HFFc6 (cell line): ENCODE data around the gene OMA1. TPM values are rescaled to one million over a fixed set of nuclear protein-coding genes. Genes with fewer than 3 reads are reported as not detected.
A peak's percentile ranks its signal among the peaks of the same experiment; 100 is the strongest.

Experiments
- DNase-seq: peaks from one replicate; pipeline ENCODE4 v3.0.0-alpha.2; 2018
- H3K27ac Mint-ChIP-seq: 2 replicates; pipeline ENCODE4 v1.8.0; 2020; ENCODE audit warnings: mild to moderate bottlenecking, mixed read lengths
- H3K27me3 Mint-ChIP-seq: 2 replicates; pipeline ENCODE4 v1.8.0; 2021; ENCODE audit warnings: mild to moderate bottlenecking, moderate library complexity, mixed read lengths; ENCODE audit not compliant: insufficient read depth
- H3K36me3 Mint-ChIP-seq: 2 replicates; pipeline ENCODE4 v1.8.0; 2021; ENCODE audit warnings: low read depth, mixed read lengths
- H3K4me1 Mint-ChIP-seq: 2 replicates; pipeline ENCODE4 v1.8.0; 2020; ENCODE audit warnings: low read depth, mixed read lengths
- H3K4me3 Mint-ChIP-seq: 2 replicates; pipeline ENCODE4 v1.8.0; 2020; ENCODE audit warnings: mild to moderate bottlenecking, moderate library complexity, mixed read lengths
- H3K9me3 Mint-ChIP-seq: 2 replicates; pipeline ENCODE4 v1.8.0; 2020; ENCODE audit warnings: mild to moderate bottlenecking, mixed read lengths
- CTCF ChIP-seq: fragments of 200-600 bp; sonication (generic); IDR thresholded peaks from 2 replicates; pipeline ENCODE4 v1.5.0; 2021; ENCODE audit warnings: antibody characterized with exemption, mild to moderate bottlenecking
- total RNA-seq, 6 experiments: library from RNA; stranded (reverse); fragmentation: NEBNext Ultra II Directional; extraction: Animal tissue kit (Norgen Biotek cat#: 25700); gene quantifications; 2 replicates in 1 of 6; 3 replicates in 5 of 6; pipeline ENCODE4 v1.2.3, GENCODE V29; 2021

The OMA1 gene
- total RNA-seq, 6 experiments from 2014 or later: 10.5 to 14.8 (median 13.1) TPM

GRCh38 chr1:58529284-58529683, 17.2 kb downstream of the OMA1 start:
- no peak for DNase-seq
- Mint-ChIP-seq H3K4me1 (peaks cover 13% of the 10 kb centered on the region), H3K27me3 (no peaks in the 10 kb centered on the region), H3K27ac (no peak overlapping the region), H3K9me3 (no peaks in the 10 kb centered on the region), H3K36me3 (no peaks in the 10 kb centered on the region), H3K4me3 (no peak overlapping the region)
- no peak for TF ChIP-seq CTCF

GRCh38 chr1:58528518-58528917, 18.0 kb downstream of the OMA1 start:
- peak overlapping the region; percentile 67 for H3K27ac Mint-ChIP-seq
- no peak overlapping the region for H3K4me3 Mint-ChIP-seq
- no peak for TF ChIP-seq CTCF
- H3K4me1 Mint-ChIP-seq: peaks cover 13% of the 10 kb centered on the region
- no peaks in the 10 kb centered on the region for H3K36me3 Mint-ChIP-seq
- no peaks in the 10 kb centered on the region for H3K9me3 Mint-ChIP-seq
- DNase-seq: peak; percentile 44
- no peaks in the 10 kb centered on the region for H3K27me3 Mint-ChIP-seq

- no peak for TF ChIP-seq CTCF
- Mint-ChIP-seq H3K36me3 (no peaks in the 10 kb centered on the region), H3K27me3 (no peaks in the 10 kb centered on the region), H3K27ac (no peak overlapping the region), H3K9me3 (no peaks in the 10 kb centered on the region), H3K4me1 (peaks cover 13% of the 10 kb centered on the region), H3K4me3 (no peak overlapping the region)
- no peak for DNase-seq
Observed at GRCh38 chr1:58524353-58524945, 22.1 kb downstream of the OMA1 start.

GRCh38 chr1:58515794-58516401, 30.6 kb downstream of the OMA1 start:
- Mint-ChIP-seq H3K27ac (peak overlapping the region; percentile 11; the same call in 1 of the 2 replicates), H3K4me1 (peaks cover 6% of the 10 kb centered on the region; the same call in 1 of the 2 replicates), H3K4me3 (no peak overlapping the region), H3K36me3 (peaks cover 9% of the 10 kb centered on the region), H3K27me3 (no peaks in the 10 kb centered on the region; the same call in 1 of the 2 replicates), H3K9me3 (peaks cover 7% of the 10 kb centered on the region; the same call in 1 of the 2 replicates)
- peak; percentile 68 for DNase-seq
- peak; percentile 88 for TF ChIP-seq CTCF

- peaks cover 16% of the 10 kb centered on the region for H3K36me3 Mint-ChIP-seq
- no peaks in the 10 kb centered on the region; the same call in 1 of the 2 replicates for H3K27me3 Mint-ChIP-seq
- H3K4me1 Mint-ChIP-seq: peaks cover 15% of the 10 kb centered on the region
- DNase-seq: no peak
- H3K9me3 Mint-ChIP-seq: peaks cover 8% of the 10 kb centered on the region; the same call in 1 of the 2 replicates
- no peak overlapping the region for H3K4me3 Mint-ChIP-seq
- H3K27ac Mint-ChIP-seq: no peak overlapping the region
- no peak for TF ChIP-seq CTCF
Observed at GRCh38 chr1:58513956-58514355, 32.6 kb downstream of the OMA1 start.
